Measurements from ENCODE around the gene ITCH. TPM values are rescaled to one million over a fixed set of nuclear protein-coding genes. Genes with fewer than 3 reads are reported as not detected.
A peak's percentile ranks its signal among the peaks of the same experiment; 100 is the strongest.
"Not testable (repeated sequence)": the region's sequence is repeated elsewhere in the genome, so short reads cannot be mapped to it uniquely, and the experiment has no call there.

The ITCH gene
- total and polyA plus RNA-seq, 7 experiments from 2014 or later = 14.6 to 70.4 (median 58.9) TPM

DNA sequence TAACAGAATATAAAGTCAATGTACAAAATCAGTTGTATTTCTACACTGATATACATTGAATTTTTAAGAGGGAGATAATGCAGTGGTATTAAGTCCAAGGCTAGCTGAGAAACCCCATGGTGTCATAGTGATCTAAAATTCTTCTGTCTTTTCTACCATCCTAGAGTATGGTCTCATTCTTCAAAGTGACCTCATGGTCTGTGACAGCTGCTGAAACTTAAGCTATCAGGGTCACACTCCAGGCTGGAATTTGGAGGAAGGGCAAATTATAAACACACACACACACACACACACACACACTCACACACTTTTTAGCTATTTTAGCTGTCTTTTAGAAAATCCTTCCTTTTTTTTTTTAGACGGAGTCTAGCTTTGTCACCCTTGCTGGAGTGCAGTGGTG is 105.9 kb downstream of the ITCH start:
- H3K4me1 ChIP-seq (ENCODE audit: control insufficient read depth in 2 of 2, insufficient read depth in 2 of 2, low read length in 2 of 2) = no peaks in the 10 kb centered on the region
- no peaks in the 10 kb centered on the region for H3K9me3 Mint-ChIP-seq
- no peak for ATAC-seq
- peak overlapping the region in 2 of 9 donors; percentile 22 to 26 for H3K27ac Mint-ChIP-seq
- H3K36me3 Mint-ChIP-seq = peaks cover 0 to 39% (median 24%) of the 10 kb centered on the region in 5 donors
- H3K4me3 Mint-ChIP-seq = no peak overlapping the region
- no peaks in the 10 kb centered on the region for H3K9me3 ChIP-seq (ENCODE audit: control insufficient read depth in 2 of 3, low read length in 3 of 3)
- H3K27me3 Mint-ChIP-seq = no peaks in the 10 kb centered on the region
- DNase-seq = no peak
- ChIA-PET CTCF (no interaction called here), POLR2A (interaction anchor here (0.8 kb wide), 1 partner anchor 476 kb away, joined by 4 read pairs; no protein-coding TSS in a partner anchor)
- peaks cover 3 to 32% (median 14%) of the 10 kb centered on the region in 3 experiments for H3K36me3 ChIP-seq (ENCODE audit: control insufficient read depth in 2 of 3, insufficient read depth in 3 of 3, low read length in 3 of 3)
- intact Hi-C loops (cut with micrococcal nuclease) = no loop called here
- H3K27me3 ChIP-seq (ENCODE audit: control insufficient read depth in 2 of 2, insufficient read depth in 2 of 2, low read length in 2 of 2) = no peaks in the 10 kb centered on the region
- H3K27ac ChIP-seq (ENCODE audit: low read depth, low read length) = no peak overlapping the region
- peaks cover 0 to 6% (median 0%) of the 10 kb centered on the region in 7 donors for H3K4me1 Mint-ChIP-seq
- H3K4me3 ChIP-seq (ENCODE audit: low read length) = no peak overlapping the region

DNA sequence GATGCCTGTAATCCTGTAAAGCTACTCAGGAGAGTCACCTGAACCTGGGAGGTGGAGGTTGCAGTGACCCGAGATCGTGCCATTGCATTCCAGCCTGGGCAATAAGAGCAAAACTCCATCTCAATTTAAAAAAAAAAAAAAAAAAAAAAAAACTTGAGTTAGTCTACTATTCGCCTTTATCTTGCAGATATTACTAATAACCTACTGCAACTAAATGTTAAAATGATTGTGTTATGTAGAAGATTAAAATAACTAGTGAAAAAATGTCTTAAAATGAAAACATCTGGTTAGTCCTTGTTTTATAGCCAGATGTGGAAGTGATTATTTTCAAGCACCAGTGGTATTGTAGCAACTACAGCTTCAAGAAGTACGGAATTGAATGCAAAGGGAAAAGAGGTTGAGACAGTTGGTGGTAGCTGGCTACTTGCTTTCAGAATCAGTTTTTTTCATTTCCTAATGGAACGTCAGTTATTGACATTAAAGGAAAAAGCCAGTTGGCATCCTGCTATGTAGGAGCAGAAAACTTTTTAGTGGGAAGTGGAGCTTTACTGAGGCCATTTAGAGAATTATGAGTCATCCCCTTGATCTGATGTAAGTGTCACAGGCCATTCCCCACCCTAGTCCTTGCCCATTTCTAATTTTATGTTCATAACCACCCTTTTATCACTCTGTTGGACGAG is 109.3 kb downstream of the ITCH start:
- Histone ChIP-seq H3K4me3 (ENCODE audit: low read length) (no peak overlapping the region), H3K27ac (ENCODE audit: low read depth, low read length) (no peak overlapping the region), H3K36me3 (ENCODE audit: control insufficient read depth in 2 of 3, insufficient read depth in 3 of 3, low read length in 3 of 3) (peaks cover 3 to 28% (median 14%) of the 10 kb centered on the region in 3 experiments), H3K9me3 (ENCODE audit: control insufficient read depth in 2 of 3, low read length in 3 of 3) (no peaks in the 10 kb centered on the region), H3K27me3 (ENCODE audit: control insufficient read depth in 2 of 2, insufficient read depth in 2 of 2, low read length in 2 of 2) (no peaks in the 10 kb centered on the region), H3K4me1 (ENCODE audit: control insufficient read depth in 2 of 2, insufficient read depth in 2 of 2, low read length in 2 of 2) (no peaks in the 10 kb centered on the region)
- Mint-ChIP-seq H3K36me3 (peaks cover 0 to 44% (median 16%) of the 10 kb centered on the region in 5 donors), H3K4me1 (peaks cover 0 to 9% (median 5%) of the 10 kb centered on the region in 7 donors), H3K27ac (peak overlapping the region in 1 of 9 donors; percentile 33), H3K27me3 (no peaks in the 10 kb centered on the region), H3K9me3 (peaks cover 0 to 1% (median 0%) of the 10 kb centered on the region in 11 donors), H3K4me3 (no peak overlapping the region)
- ATAC-seq (no peak), DNase-seq (no peak)
- ChIA-PET CTCF (interaction anchor here (1.7 kb wide), 1 partner anchor 160 kb away, joined by 8 read pairs; no protein-coding TSS in a partner anchor), POLR2A (no interaction called here)
- intact Hi-C loops (cut with micrococcal nuclease) = no loop called here

DNA sequence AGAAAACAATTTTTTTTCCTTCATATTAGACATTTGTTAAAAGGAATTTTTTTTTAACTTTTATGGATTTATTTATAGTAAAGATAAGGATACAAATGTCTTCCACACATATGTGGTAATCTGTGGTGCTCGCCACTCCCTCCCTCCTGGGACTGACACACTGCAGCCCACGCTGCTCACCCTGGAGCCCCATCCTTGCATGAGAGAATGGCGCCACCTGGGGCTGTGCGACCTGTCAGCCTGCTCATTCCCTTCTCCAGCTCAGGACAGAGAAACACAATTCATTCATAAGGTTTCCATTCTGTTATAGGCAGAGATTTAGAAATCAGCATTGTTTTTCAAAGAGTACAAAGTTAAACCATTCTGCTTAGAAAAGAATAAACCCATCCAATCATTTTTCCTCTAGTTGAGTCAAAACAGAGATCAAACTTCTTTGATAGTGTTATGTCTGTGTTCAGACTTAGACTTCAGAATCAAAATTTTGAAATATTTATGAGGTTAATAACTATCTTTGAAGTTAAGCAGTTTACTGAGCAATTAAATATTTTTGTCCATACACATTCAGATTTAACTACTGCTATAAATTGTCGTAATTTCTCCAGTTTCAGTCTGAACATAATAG is 110.3 kb downstream of the ITCH start:
- H3K4me3 Mint-ChIP-seq = no peak overlapping the region
- Histone ChIP-seq H3K27me3 (ENCODE audit: control insufficient read depth in 2 of 2, insufficient read depth in 2 of 2, low read length in 2 of 2) (no peaks in the 10 kb centered on the region), H3K27ac (ENCODE audit: low read depth, low read length) (no peak overlapping the region), H3K4me1 (ENCODE audit: control insufficient read depth in 2 of 2, insufficient read depth in 2 of 2, low read length in 2 of 2) (no peaks in the 10 kb centered on the region), H3K4me3 (ENCODE audit: low read length) (no peak overlapping the region), H3K9me3 (ENCODE audit: control insufficient read depth in 2 of 3, low read length in 3 of 3) (no peaks in the 10 kb centered on the region), H3K36me3 (ENCODE audit: control insufficient read depth in 2 of 3, insufficient read depth in 3 of 3, low read length in 3 of 3) (peaks cover 3 to 35% (median 14%) of the 10 kb centered on the region in 3 experiments)
- DNase-seq (peak in 4 of 9 donors; percentile 8 to 33 (median 12)), ATAC-seq (peak; percentile 57)
- peaks cover 0 to 1% (median 0%) of the 10 kb centered on the region in 11 donors for H3K9me3 Mint-ChIP-seq
- CTCF ChIA-PET = interaction anchor here (1.7 kb wide), 1 partner anchor 161 kb away, joined by 8 read pairs; no protein-coding TSS in a partner anchor
- peaks cover 0 to 47% (median 16%) of the 10 kb centered on the region in 5 donors for H3K36me3 Mint-ChIP-seq
- POLR2A ChIA-PET = no interaction called here
- no peaks in the 10 kb centered on the region for H3K27me3 Mint-ChIP-seq
- H3K27ac Mint-ChIP-seq = no peak overlapping the region
- peaks cover 0 to 9% (median 5%) of the 10 kb centered on the region in 7 donors for H3K4me1 Mint-ChIP-seq
- intact Hi-C loops (cut with micrococcal nuclease) = loop anchor here (1.0 kb wide), 1 partner anchor 161 kb away; no protein-coding TSS in a partner anchor

DNA sequence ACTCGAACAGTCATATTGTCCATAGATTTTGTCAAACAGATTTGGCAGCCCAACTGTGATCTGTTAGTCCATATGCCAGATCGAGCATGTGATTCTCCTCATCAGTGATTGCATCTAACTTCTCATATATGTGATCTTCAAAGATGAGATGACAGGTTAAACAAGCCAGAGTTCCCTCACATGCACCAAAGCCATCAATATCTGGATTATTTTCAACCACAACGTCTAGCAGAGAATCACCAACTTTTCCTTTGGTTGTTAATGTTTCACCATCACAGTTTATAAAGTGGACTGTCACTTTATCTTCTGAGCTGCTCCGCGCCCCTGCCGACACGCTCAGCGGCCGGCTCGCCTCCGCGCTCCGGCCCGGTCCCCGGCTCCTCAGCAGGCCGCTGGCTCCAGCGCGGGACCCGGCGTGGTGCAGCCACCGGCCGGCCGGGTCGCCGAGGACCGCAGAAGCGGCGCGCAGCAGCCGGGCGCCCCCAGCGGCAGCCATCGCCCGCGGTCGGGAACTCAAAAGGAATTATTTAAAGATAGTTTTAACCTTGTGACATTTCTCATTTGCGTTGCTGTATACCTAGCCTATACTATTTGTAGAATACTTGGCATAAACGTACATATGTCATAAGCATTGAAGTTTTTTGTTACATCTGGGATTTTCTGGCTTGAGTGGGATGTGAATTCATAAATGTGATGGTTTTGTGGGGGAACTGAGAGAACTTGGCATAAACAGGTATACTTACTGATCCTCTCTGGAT is 113.1 kb downstream of the ITCH start:
- intact Hi-C loops (cut with micrococcal nuclease) = no loop called here
- ATAC-seq (peak; percentile 80), DNase-seq (peak in 5 of 9 donors; percentile 6 to 32 (median 20))
- peaks cover 0 to 53% (median 31%) of the 10 kb centered on the region in 5 donors for H3K36me3 Mint-ChIP-seq
- no peak overlapping the region for H3K27ac ChIP-seq (ENCODE audit: low read depth, low read length)
- H3K36me3 ChIP-seq (ENCODE audit: control insufficient read depth in 2 of 3, insufficient read depth in 3 of 3, low read length in 3 of 3) = peaks cover 7 to 37% (median 8%) of the 10 kb centered on the region in 3 experiments
- ChIA-PET POLR2A (interaction anchor here (1.0 kb wide), 1 partner anchor 38 kb away, joined by 3 read pairs; no protein-coding TSS in a partner anchor), CTCF (interaction anchor here (0.7 to 1.4 kb wide), 2 partner anchors 23 to 163 kb away, joined by 3 to 5 read pairs; no protein-coding TSS in a partner anchor)
- peaks cover 0 to 12% (median 5%) of the 10 kb centered on the region in 7 donors for H3K4me1 Mint-ChIP-seq
- H3K4me3 Mint-ChIP-seq = peak overlapping the region in 1 of 10 donors; percentile 24
- H3K9me3 ChIP-seq (ENCODE audit: control insufficient read depth in 2 of 3, low read length in 3 of 3) = no peaks in the 10 kb centered on the region
- no peak overlapping the region for H3K4me3 ChIP-seq (ENCODE audit: low read length)
- H3K9me3 Mint-ChIP-seq = peaks cover 0 to 3% (median 0%) of the 10 kb centered on the region in 11 donors
- no peak overlapping the region for H3K27ac Mint-ChIP-seq
- no peaks in the 10 kb centered on the region for H3K27me3 Mint-ChIP-seq
- H3K4me1 ChIP-seq (ENCODE audit: control insufficient read depth in 2 of 2, insufficient read depth in 2 of 2, low read length in 2 of 2) = no peaks in the 10 kb centered on the region
- no peaks in the 10 kb centered on the region for H3K27me3 ChIP-seq (ENCODE audit: control insufficient read depth in 2 of 2, insufficient read depth in 2 of 2, low read length in 2 of 2)

- H3K36me3 Mint-ChIP-seq = peaks cover 12 to 67% (median 43%) of the 10 kb centered on the region in 5 donors
- Histone ChIP-seq H3K4me3 (ENCODE audit: low read length) (no peak overlapping the region), H3K9me3 (ENCODE audit: control insufficient read depth in 2 of 3, low read length in 3 of 3) (no peaks in the 10 kb centered on the region), H3K27ac (ENCODE audit: low read depth, low read length) (no peak overlapping the region), H3K4me1 (ENCODE audit: control insufficient read depth in 2 of 2, insufficient read depth in 2 of 2, low read length in 2 of 2) (no peaks in the 10 kb centered on the region), H3K27me3 (ENCODE audit: control insufficient read depth in 2 of 2, insufficient read depth in 2 of 2, low read length in 2 of 2) (no peaks in the 10 kb centered on the region), H3K36me3 (ENCODE audit: control insufficient read depth in 2 of 3, insufficient read depth in 3 of 3, low read length in 3 of 3) (peaks cover 8 to 46% (median 12%) of the 10 kb centered on the region in 3 experiments)
- ChIA-PET POLR2A (interaction anchor here (0.7 kb wide), 1 partner anchor 463 kb away, joined by 3 read pairs; no protein-coding TSS in a partner anchor), CTCF (no interaction called here)
- H3K27me3 Mint-ChIP-seq = no peaks in the 10 kb centered on the region
- H3K27ac Mint-ChIP-seq = peak overlapping the region in 2 of 9 donors; percentile 1 to 13
- no peak overlapping the region for H3K4me3 Mint-ChIP-seq
- DNase-seq = no peak
- intact Hi-C loops (cut with micrococcal nuclease) = no loop called here
- H3K4me1 Mint-ChIP-seq = peaks cover 0 to 11% (median 5%) of the 10 kb centered on the region in 7 donors
- ATAC-seq = no peak
- H3K9me3 Mint-ChIP-seq = peaks cover 0 to 16% (median 2%) of the 10 kb centered on the region in 11 donors
Measured at GRCh38 chr20:34479627-34480026, 116.6 kb downstream of the ITCH start.

DNA sequence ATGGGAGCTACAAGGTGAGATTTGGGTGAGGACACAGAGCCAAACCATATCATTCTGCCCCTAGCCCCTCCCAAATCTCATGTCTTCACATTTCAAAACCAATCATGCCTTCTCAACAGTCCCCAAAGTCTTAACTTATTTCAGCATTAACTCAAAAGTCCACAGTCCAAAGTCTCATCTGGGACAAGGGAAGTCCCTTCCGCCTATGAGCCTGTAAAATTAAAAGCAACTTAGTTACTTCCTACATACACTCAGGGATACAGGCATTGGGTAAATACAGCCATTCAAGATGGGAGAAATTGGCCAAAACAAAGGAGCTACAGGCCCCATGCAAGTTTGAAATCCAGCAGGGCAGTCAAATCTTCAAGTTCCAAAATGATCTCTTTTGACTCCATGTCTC is 119.1 kb downstream of the ITCH start:
- H3K4me3 ChIP-seq (ENCODE audit: low read length); DNase-seq; H3K27me3 Mint-ChIP-seq; H3K4me1 Mint-ChIP-seq; H3K4me3 Mint-ChIP-seq; intact Hi-C loops (cut with micrococcal nuclease); H3K4me1 ChIP-seq (ENCODE audit: control insufficient read depth in 2 of 2, insufficient read depth in 2 of 2, low read length in 2 of 2); H3K9me3 ChIP-seq (ENCODE audit: control insufficient read depth in 2 of 3, low read length in 3 of 3); POLR2A ChIA-PET; ATAC-seq; H3K27ac ChIP-seq (ENCODE audit: low read depth, low read length); H3K27ac Mint-ChIP-seq; H3K27me3 ChIP-seq (ENCODE audit: control insufficient read depth in 2 of 2, insufficient read depth in 2 of 2, low read length in 2 of 2): not testable (repeated sequence)
- peaks cover 8 to 59% (median 12%) of the 10 kb centered on the region in 3 experiments for H3K36me3 ChIP-seq (ENCODE audit: control insufficient read depth in 2 of 3, insufficient read depth in 3 of 3, low read length in 3 of 3)
- Mint-ChIP-seq H3K9me3 (peaks cover 0 to 16% (median 2%) of the 10 kb centered on the region in 11 donors), H3K36me3 (peaks cover 13 to 59% (median 50%) of the 10 kb centered on the region in 5 donors)
- CTCF ChIA-PET = interaction anchor here (0.6 kb wide), 1 partner anchor 135 kb away, joined by 3 read pairs; no protein-coding TSS in a partner anchor

Data from naive thymus-derived CD4-positive, alpha-beta T cell (primary cell).